HG03175 (cell line): ENCODE data around the gene AHDC1.
A peak's percentile ranks its signal among the peaks of the same experiment; 100 is the strongest.

ENCODE experiments used
- ATAC-seq: cut with Tn5 transposase; IDR thresholded peaks from one replicate; pipeline ENCODE4 v1.9.1; 2021; ENCODE audit warnings: mild to moderate bottlenecking, moderate library complexity; ENCODE audit not compliant: unreplicated experiment

The AHDC1 gene

GRCh38 chr1:27568300-27569087 lies 35.5 kb downstream of the AHDC1 start:
- peak; percentile 84 for ATAC-seq

GRCh38 chr1:27567971-27568299 lies 36.0 kb downstream of the AHDC1 start:
- ATAC-seq = no peak

- ATAC-seq = no peak
These were observed 36.8 kb downstream of the AHDC1 start for GRCh38 chr1:27567146-27567526.

- ATAC-seq = no peak
These were observed 37.3 kb downstream of the AHDC1 start for GRCh38 chr1:27566462-27567145.

- ATAC-seq = no peak
These were observed 39.0 kb downstream of the AHDC1 start for GRCh38 chr1:27564710-27565649.

- no peak for ATAC-seq
These were observed 40.1 kb downstream of the AHDC1 start for GRCh38 chr1:27563591-27564471.

- ATAC-seq = no peak
These were observed 40.7 kb downstream of the AHDC1 start for GRCh38 chr1:27563341-27563590.

GRCh38 chr1:27562534-27563340 lies 41.2 kb downstream of the AHDC1 start:
- ATAC-seq = no peak

- no peak for ATAC-seq
These were observed 41.9 kb downstream of the AHDC1 start for GRCh38 chr1:27562021-27562420.

GRCh38 chr1:27561124-27561899 lies 42.6 kb downstream of the AHDC1 start:
- no peak for ATAC-seq

GRCh38 chr1:27560268-27561123 lies 43.4 kb downstream of the AHDC1 start:
- no peak for ATAC-seq

- no peak for ATAC-seq
These were observed 44.4 kb downstream of the AHDC1 start for GRCh38 chr1:27559466-27560030.

- ATAC-seq = no peak
These were observed 46.2 kb downstream of the AHDC1 start for GRCh38 chr1:27557596-27558340.

- no peak for ATAC-seq
These were observed 47.0 kb downstream of the AHDC1 start for GRCh38 chr1:27556781-27557595.

- no peak for ATAC-seq
These were observed 47.5 kb downstream of the AHDC1 start for GRCh38 chr1:27556435-27556780.

- ATAC-seq = no peak
These were observed 48.1 kb downstream of the AHDC1 start for GRCh38 chr1:27555700-27556424.
